A673 (cell line): Measurements from ENCODE around the gene ACSM3. TPM values are rescaled to one million over a fixed set of nuclear protein-coding genes. Genes with fewer than 3 reads are reported as not detected.
A peak's percentile ranks its signal among the peaks of the same experiment; 100 is the strongest.

Experiments
- BruUV-seq: library from RNA; stranded (reverse); fragments of 400-500 nt; replicated peaks from 2 replicates; lab custom pipeline; 2021; lab: Mats Ljungman, UMichigan
- CTCF ChIA-PET: fragments of 300-600 bp; sonication (Branson Sonifier 250); formaldehyde crosslinking; loops from one replicate; lab custom pipeline; 2022; ENCODE audit warnings: antibody characterized with exemption; lab: Charles Lee
- POLR2A ChIA-PET: fragments of 300-600 bp; sonication (Branson Sonifier 250); formaldehyde crosslinking; loops from one replicate; lab custom pipeline; 2022; ENCODE audit warnings: antibody characterized with exemption; ENCODE audit not compliant: low non-redundant PET; lab: Charles Lee
- DNase-seq: peaks from one replicate; pipeline ENCODE4 v3.0.0-alpha.2; 2015; ENCODE audit warnings: low spot score
- H3K27ac ChIP-seq: fragments of 200-600 bp; sonication (generic); 2 replicates; pipeline ENCODE4 v1.5.1; 2016; ENCODE audit warnings: mixed run types, low read depth, mild to moderate bottlenecking, mixed read lengths, antibody characterized with exemption, low read length; ENCODE audit not compliant: poor library complexity, severe bottlenecking
- H3K27me3 ChIP-seq: fragments of 200-600 bp; sonication (generic); replicated peaks from 2 replicates; pipeline ENCODE4 v1.6.1; 2017; ENCODE audit warnings: mixed run types, low read depth, mild to moderate bottlenecking, mixed read lengths, antibody characterized with exemption, low read length; ENCODE audit not compliant: insufficient read depth, poor library complexity
- H3K36me3 ChIP-seq: fragments of 200-600 bp; sonication (generic); 2 replicates; pipeline ENCODE4 v1.6.1; 2016; ENCODE audit warnings: mixed run types, mild to moderate bottlenecking, mixed read lengths, antibody characterized with exemption, low read length; ENCODE audit not compliant: insufficient read depth, poor library complexity, severe bottlenecking
- H3K4me1 ChIP-seq: fragments of 200-600 bp; sonication (generic); 2 replicates; pipeline ENCODE4 v1.6.1; 2017; ENCODE audit warnings: mixed run types, mild to moderate bottlenecking, mixed read lengths, antibody characterized with exemption, low read length; ENCODE audit not compliant: insufficient read depth, poor library complexity, severe bottlenecking
- H3K4me3 ChIP-seq: fragments of 200-600 bp; sonication (generic); 2 replicates; pipeline ENCODE4 v1.5.1; 2016; ENCODE audit warnings: low read depth, mixed run types, mild to moderate bottlenecking, mixed read lengths, low read length; ENCODE audit not compliant: poor library complexity, severe bottlenecking
- H3K9me3 ChIP-seq: fragments of 200-600 bp; sonication (generic); 2 replicates; pipeline ENCODE4 v1.6.1; 2016; ENCODE audit warnings: mixed run types, low read depth, mild to moderate bottlenecking, mixed read lengths, antibody characterized with exemption, low read length; ENCODE audit not compliant: poor library complexity, severe bottlenecking
- EZH2 ChIP-seq: fragments of 200-600 bp; sonication (generic); IDR thresholded peaks from 2 replicates; pipeline ENCODE4 v1.6.1; 2017; ENCODE audit warnings: borderline replicate concordance, low read depth, mild to moderate bottlenecking, mixed read lengths, antibody characterized with exemption, low read length; ENCODE audit not compliant: poor library complexity, severe bottlenecking
- intact Hi-C: fragments of 100-400 bp; cut with micrococcal nuclease; formaldehyde crosslinking; loops from one replicate; pipeline ENCODE4 v1.10.0; 2022; ENCODE audit not compliant: unreplicated experiment
- total RNA-seq: library from RNA; stranded (reverse); gene quantifications from 2 replicates; pipeline ENCODE4 v1.2.3, GENCODE V29; 2021
- TF ChIP-seq, protein P1 (sequence below): fragments of 300-800, 200-600 bp; sonication (generic); conservative IDR thresholded peaks from 2 replicates; pipeline ENCODE4 v1.5.1; 2017; ENCODE audit warnings: low read depth, mild to moderate bottlenecking, antibody characterized with exemption, low read length, moderate library complexity, mixed read lengths

The ACSM3 gene
- total RNA-seq, 1 experiment from 2014 or later = not detected

DNA sequence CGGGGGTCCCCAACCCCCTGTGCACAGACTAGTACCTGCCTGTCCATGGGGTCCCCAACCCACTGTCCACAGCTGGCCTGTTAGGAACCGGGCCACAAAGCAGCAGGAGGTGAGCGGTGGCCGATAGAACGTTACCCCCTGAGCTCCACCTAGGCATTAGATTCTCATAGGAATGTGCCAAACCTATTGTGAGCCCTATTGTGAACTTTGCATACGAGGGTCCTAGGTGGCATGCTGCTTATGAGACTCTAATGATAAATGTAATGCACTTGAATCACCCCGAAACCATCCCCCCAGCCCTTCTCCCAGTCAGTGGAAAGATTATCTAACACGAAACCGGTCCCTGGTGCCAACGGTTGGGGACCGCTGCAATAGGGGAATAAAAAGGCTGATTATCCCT lies 44.0 kb downstream of the ACSM3 start:
- ChIA-PET POLR2A (no interaction called here), CTCF (no interaction called here)
- intact Hi-C loops = no loop called here
- Histone ChIP-seq H3K4me1 (peaks cover 6% of the 10 kb centered on the region), H3K36me3 (no peaks in the 10 kb centered on the region), H3K9me3 (no peaks in the 10 kb centered on the region), H3K4me3 (peak overlapping the region; percentile 78), H3K27ac (peak overlapping the region; percentile 92), H3K27me3 (no peaks in the 10 kb centered on the region)
- DNase-seq = no peak
- TF ChIP-seq EZH2 = no peak
- TF ChIP-seq, protein P1, sequence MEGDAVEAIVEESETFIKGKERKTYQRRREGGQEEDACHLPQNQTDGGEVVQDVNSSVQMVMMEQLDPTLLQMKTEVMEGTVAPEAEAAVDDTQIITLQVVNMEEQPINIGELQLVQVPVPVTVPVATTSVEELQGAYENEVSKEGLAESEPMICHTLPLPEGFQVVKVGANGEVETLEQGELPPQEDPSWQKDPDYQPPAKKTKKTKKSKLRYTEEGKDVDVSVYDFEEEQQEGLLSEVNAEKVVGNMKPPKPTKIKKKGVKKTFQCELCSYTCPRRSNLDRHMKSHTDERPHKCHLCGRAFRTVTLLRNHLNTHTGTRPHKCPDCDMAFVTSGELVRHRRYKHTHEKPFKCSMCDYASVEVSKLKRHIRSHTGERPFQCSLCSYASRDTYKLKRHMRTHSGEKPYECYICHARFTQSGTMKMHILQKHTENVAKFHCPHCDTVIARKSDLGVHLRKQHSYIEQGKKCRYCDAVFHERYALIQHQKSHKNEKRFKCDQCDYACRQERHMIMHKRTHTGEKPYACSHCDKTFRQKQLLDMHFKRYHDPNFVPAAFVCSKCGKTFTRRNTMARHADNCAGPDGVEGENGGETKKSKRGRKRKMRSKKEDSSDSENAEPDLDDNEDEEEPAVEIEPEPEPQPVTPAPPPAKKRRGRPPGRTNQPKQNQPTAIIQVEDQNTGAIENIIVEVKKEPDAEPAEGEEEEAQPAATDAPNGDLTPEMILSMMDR = no peak
- BruUV-seq = no TSS peak

DNA sequence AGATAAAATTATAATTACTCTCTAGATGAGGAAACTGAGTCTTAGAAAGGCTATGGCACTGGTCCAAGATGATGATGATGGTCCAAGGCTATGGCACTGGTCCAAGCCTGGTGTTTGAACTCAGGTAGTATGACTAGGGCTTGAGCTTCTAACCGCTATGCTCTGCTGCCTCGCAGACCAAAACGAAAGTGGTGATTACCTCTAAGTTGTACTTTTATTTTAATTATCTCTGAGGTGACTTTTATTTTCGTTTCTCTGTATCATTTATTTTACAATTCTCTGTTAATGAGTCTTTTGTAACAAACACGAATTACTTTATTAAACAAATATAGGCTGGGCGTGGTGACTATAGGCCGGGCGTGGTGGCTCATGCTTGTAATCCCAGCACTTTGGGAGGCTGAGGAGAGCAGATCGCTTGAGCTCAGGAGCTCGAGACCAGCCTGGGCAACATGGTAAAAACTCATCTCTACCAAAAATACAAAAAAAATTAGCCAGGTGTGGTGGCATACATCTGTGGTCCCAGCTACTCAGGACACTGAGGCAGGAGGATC lies 48.1 kb downstream of the ACSM3 start:
- Histone ChIP-seq H3K9me3 (no peaks in the 10 kb centered on the region), H3K36me3 (peaks cover 6% of the 10 kb centered on the region), H3K27ac (no peak overlapping the region), H3K4me3 (no peak overlapping the region), H3K27me3 (no peaks in the 10 kb centered on the region), H3K4me1 (peaks cover 6% of the 10 kb centered on the region)
- POLR2A ChIA-PET = no interaction called here
- intact Hi-C loops = no loop called here
- TF ChIP-seq, protein P1 = no peak
- no peak for TF ChIP-seq EZH2
- CTCF ChIA-PET = no interaction called here
- no TSS peak for BruUV-seq
- no peak for DNase-seq

DNA sequence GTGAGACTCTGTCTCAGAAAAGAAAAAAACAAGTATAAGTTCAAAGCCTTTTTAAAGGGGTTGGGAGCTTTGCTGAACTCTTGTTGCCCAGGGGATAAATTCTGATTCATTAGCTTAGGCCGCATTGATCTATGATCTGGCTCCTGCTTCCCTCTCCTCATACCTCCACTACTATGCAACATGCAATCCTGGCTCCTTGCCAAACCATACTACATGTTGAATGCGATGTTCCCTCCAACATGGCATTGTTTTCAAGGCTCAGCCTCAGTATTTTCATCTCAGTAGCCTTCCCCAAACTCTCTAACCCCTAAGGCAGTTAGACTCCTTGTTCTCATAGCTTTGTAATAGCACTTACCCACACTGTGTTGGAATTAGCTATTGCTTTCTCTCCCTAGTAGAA lies 48.7 kb downstream of the ACSM3 start:
- DNase-seq = no peak
- BruUV-seq = no TSS peak
- Histone ChIP-seq H3K27me3 (no peaks in the 10 kb centered on the region), H3K4me3 (no peak overlapping the region), H3K4me1 (peaks cover 4% of the 10 kb centered on the region), H3K9me3 (no peaks in the 10 kb centered on the region), H3K27ac (no peak overlapping the region), H3K36me3 (peaks cover 11% of the 10 kb centered on the region)
- TF ChIP-seq, protein P1 = no peak
- no peak for TF ChIP-seq EZH2
- ChIA-PET POLR2A (no interaction called here), CTCF (no interaction called here)
- intact Hi-C loops = no loop called here
